A673 (cell line): ENCODE results near the gene TMEM63A. TPM values are rescaled to one million over a fixed set of nuclear protein-coding genes. Genes with fewer than 3 reads are reported as not detected.
"Not testable (repeated sequence)": the region's sequence is repeated elsewhere in the genome, so short reads cannot be mapped to it uniquely, and the experiment has no call there.

Source experiments
- BruUV-seq: library from RNA; stranded (reverse); fragments of 400-500 nt; replicated peaks from 2 replicates; lab custom pipeline; 2021; lab: Mats Ljungman, UMichigan
- CTCF ChIA-PET: fragments of 300-600 bp; sonication (Branson Sonifier 250); formaldehyde crosslinking; loops from one replicate; lab custom pipeline; 2022; ENCODE audit warnings: antibody characterized with exemption; lab: Charles Lee
- POLR2A ChIA-PET: fragments of 300-600 bp; sonication (Branson Sonifier 250); formaldehyde crosslinking; loops from one replicate; lab custom pipeline; 2022; ENCODE audit warnings: antibody characterized with exemption; ENCODE audit not compliant: low non-redundant PET; lab: Charles Lee
- DNase-seq: peaks from one replicate; pipeline ENCODE4 v3.0.0-alpha.2; 2015; ENCODE audit warnings: low spot score
- H3K27ac ChIP-seq: fragments of 200-600 bp; sonication (generic); 2 replicates; pipeline ENCODE4 v1.5.1; 2016; ENCODE audit warnings: mixed run types, low read depth, mild to moderate bottlenecking, mixed read lengths, antibody characterized with exemption, low read length; ENCODE audit not compliant: poor library complexity, severe bottlenecking
- H3K27me3 ChIP-seq: fragments of 200-600 bp; sonication (generic); replicated peaks from 2 replicates; pipeline ENCODE4 v1.6.1; 2017; ENCODE audit warnings: mixed run types, low read depth, mild to moderate bottlenecking, mixed read lengths, antibody characterized with exemption, low read length; ENCODE audit not compliant: insufficient read depth, poor library complexity
- H3K36me3 ChIP-seq: fragments of 200-600 bp; sonication (generic); 2 replicates; pipeline ENCODE4 v1.6.1; 2016; ENCODE audit warnings: mixed run types, mild to moderate bottlenecking, mixed read lengths, antibody characterized with exemption, low read length; ENCODE audit not compliant: insufficient read depth, poor library complexity, severe bottlenecking
- H3K4me1 ChIP-seq: fragments of 200-600 bp; sonication (generic); 2 replicates; pipeline ENCODE4 v1.6.1; 2017; ENCODE audit warnings: mixed run types, mild to moderate bottlenecking, mixed read lengths, antibody characterized with exemption, low read length; ENCODE audit not compliant: insufficient read depth, poor library complexity, severe bottlenecking
- H3K4me3 ChIP-seq: fragments of 200-600 bp; sonication (generic); 2 replicates; pipeline ENCODE4 v1.5.1; 2016; ENCODE audit warnings: low read depth, mixed run types, mild to moderate bottlenecking, mixed read lengths, low read length; ENCODE audit not compliant: poor library complexity, severe bottlenecking
- H3K9me3 ChIP-seq: fragments of 200-600 bp; sonication (generic); 2 replicates; pipeline ENCODE4 v1.6.1; 2016; ENCODE audit warnings: mixed run types, low read depth, mild to moderate bottlenecking, mixed read lengths, antibody characterized with exemption, low read length; ENCODE audit not compliant: poor library complexity, severe bottlenecking
- CTCF ChIP-seq: fragments of 300-800, 200-600 bp; sonication (generic); conservative IDR thresholded peaks from 2 replicates; pipeline ENCODE4 v1.5.1; 2017; ENCODE audit warnings: low read depth, mild to moderate bottlenecking, antibody characterized with exemption, low read length, moderate library complexity, mixed read lengths
- EZH2 ChIP-seq: fragments of 200-600 bp; sonication (generic); IDR thresholded peaks from 2 replicates; pipeline ENCODE4 v1.6.1; 2017; ENCODE audit warnings: borderline replicate concordance, low read depth, mild to moderate bottlenecking, mixed read lengths, antibody characterized with exemption, low read length; ENCODE audit not compliant: poor library complexity, severe bottlenecking
- intact Hi-C: fragments of 100-400 bp; cut with micrococcal nuclease; formaldehyde crosslinking; loops from one replicate; pipeline ENCODE4 v1.10.0; 2022; ENCODE audit not compliant: unreplicated experiment
- total RNA-seq: library from RNA; stranded (reverse); gene quantifications from 2 replicates; pipeline ENCODE4 v1.2.3, GENCODE V29; 2021

The TMEM63A gene
- total RNA-seq, 1 experiment from 2014 or later: 25.3 TPM

GRCh38 chr1:225888898-225889601, 6.9 kb upstream of the TMEM63A start, which contains the start of gene LEFTY1:
Gene LEFTY1, minus strand, starts transcription at chr1:225889146. Its CDS starts 80 bp downstream, at chr1:225889066.
- ChIA-PET POLR2A (no interaction called here), CTCF (no interaction called here)
- Histone ChIP-seq H3K27me3 (no peaks in the 10 kb centered on the region), H3K4me1 (no peaks in the 10 kb centered on the region), H3K36me3 (no peaks in the 10 kb centered on the region), H3K4me3 (no peak within 1 kb of the TSS), H3K27ac (no peak within 1 kb of the TSS), H3K9me3 (no peaks in the 10 kb centered on the region)
- intact Hi-C loops: no loop called here
- TF ChIP-seq CTCF (no peak), EZH2 (no peak)
- no peak for DNase-seq
- no TSS peak for BruUV-seq

GRCh38 chr1:225888289-225888897, 6.2 kb upstream of the TMEM63A start:
- POLR2A ChIA-PET: no interaction called here

GRCh38 chr1:225887554-225888288, 5.5 kb upstream of the TMEM63A start:
- H3K4me1 ChIP-seq, POLR2A ChIA-PET, H3K36me3 ChIP-seq, H3K4me3 ChIP-seq, H3K27me3 ChIP-seq, CTCF ChIA-PET, H3K9me3 ChIP-seq, BruUV-seq, H3K27ac ChIP-seq, DNase-seq, intact Hi-C loops: not testable (repeated sequence)

More at GRCh38 chr1:225888289-225888897, 6.2 kb upstream of the TMEM63A start:
- H3K36me3 ChIP-seq: no peaks in the 10 kb centered on the region
- BruUV-seq: no TSS peak
- no peaks in the 10 kb centered on the region for H3K27me3 ChIP-seq
- CTCF ChIA-PET: no interaction called here
- H3K4me3 ChIP-seq: no peak overlapping the region
- H3K27ac ChIP-seq: no peak overlapping the region
- no peaks in the 10 kb centered on the region for H3K4me1 ChIP-seq
- no peak for TF ChIP-seq CTCF
- no peak for DNase-seq
- H3K9me3 ChIP-seq: no peaks in the 10 kb centered on the region
- intact Hi-C loops: no loop called here
